Measurements from ENCODE around the gene CUEDC1. TPM values are rescaled to one million over a fixed set of nuclear protein-coding genes. Genes with fewer than 3 reads are reported as not detected.

Gene CUEDC1
- total and polyA plus RNA-seq, 2 donors (not counting 1 experiment from before 2014, with no cell fraction given), result 0.57 TPM; not detected in 1

- H3K27ac ChIP-seq (ENCODE audit: low read length in 2 of 2), result no peak overlapping the region
- H3K36me3 ChIP-seq (replicated peaks in 1 of 2; ENCODE audit: control extremely low read depth in 1 of 2, control insufficient read depth in 1 of 2, extremely low read depth in 1 of 2, insufficient read depth in 2 of 2, low read length in 1 of 2), result no peaks in the 10 kb centered on the region
- H3K9ac ChIP-seq (ENCODE audit: low read length), result no peak overlapping the region
- H3K4me3 Mint-ChIP-seq, result no peak overlapping the region
- H3K9me3 Mint-ChIP-seq (ENCODE audit: insufficient read depth), result no peaks in the 10 kb centered on the region
- peaks cover 27% of the 10 kb centered on the region for H3K4me1 Mint-ChIP-seq
- TF ChIP-seq CTCF (IDR thresholded peaks at IDR 0.05) (no peak), EZH2 (IDR thresholded peaks at IDR 0.05; ENCODE audit: borderline replicate concordance, insufficient read depth, low read depth, low read length, poor library complexity, severe bottlenecking) (no peak)
- H3K27ac Mint-ChIP-seq, result no peak overlapping the region
- H3K27me3 ChIP-seq (replicated peaks in 1 of 4; ENCODE audit: control extremely low read depth in 1 of 4, control insufficient read depth in 3 of 4, insufficient read depth in 4 of 4, low read length in 3 of 4), result peaks cover 0 to 25% (median 10%) of the 10 kb centered on the region in 4 experiments
- H3K79me2 ChIP-seq (ENCODE audit: control insufficient read depth, insufficient read depth, low read length), result no peaks in the 10 kb centered on the region
- H3K9me3 ChIP-seq (ENCODE audit: control extremely low read depth in 1 of 3, control insufficient read depth in 2 of 3, insufficient read depth in 1 of 3, low read length in 2 of 3), result no peaks in the 10 kb centered on the region
- CTCF ChIA-PET, result interaction anchor here (1.2 to 1.3 kb wide), 2 partner anchors 14 to 38 kb away, joined by 3 to 7 read pairs; no protein-coding TSS in a partner anchor
- no peak overlapping the region for H2AFZ ChIP-seq (ENCODE audit: insufficient read depth, low read depth, low read length, poor library complexity, severe bottlenecking)
- peaks cover 32 to 39% of the 10 kb centered on the region in 2 donors for H3K4me1 ChIP-seq (ENCODE audit: control insufficient read depth in 2 of 2, insufficient read depth in 2 of 2, low read length in 2 of 2)
- H3K27me3 Mint-ChIP-seq, result peaks cover 43% of the 10 kb centered on the region
- no peak overlapping the region for H3K4me3 ChIP-seq (ENCODE audit: control extremely low read depth in 1 of 5, extremely low read depth in 1 of 5, insufficient read depth in 1 of 5, low read depth in 2 of 5, low read length in 4 of 5)
- intact Hi-C loops (cut with micrococcal nuclease), result no loop called here
- POLR2A ChIA-PET, result no interaction called here
- no peaks in the 10 kb centered on the region for H4K20me1 ChIP-seq (ENCODE audit: control insufficient read depth, insufficient read depth, low read length, poor library complexity, severe bottlenecking)
- no peak for ATAC-seq (ENCODE audit: low read depth)
- peak; percentile 24 for DNase-seq
- H3K4me2 ChIP-seq (replicated peaks; ENCODE audit: low read depth, low read length, poor library complexity, severe bottlenecking), result peak overlapping the region; percentile 29
These were observed 49.2 kb downstream of the CUEDC1 start for GRCh38 chr17:57905875-57906455.

- Histone ChIP-seq H3K27me3 (replicated peaks in 1 of 4; ENCODE audit: control extremely low read depth in 1 of 4, control insufficient read depth in 3 of 4, insufficient read depth in 4 of 4, low read length in 3 of 4) (peaks cover 0 to 21% (median 7%) of the 10 kb centered on the region in 4 experiments), H3K79me2 (ENCODE audit: control insufficient read depth, insufficient read depth, low read length) (no peaks in the 10 kb centered on the region), H3K4me1 (ENCODE audit: control insufficient read depth in 2 of 2, insufficient read depth in 2 of 2, low read length in 2 of 2) (peaks cover 36 to 44% of the 10 kb centered on the region in 2 donors), H2AFZ (ENCODE audit: insufficient read depth, low read depth, low read length, poor library complexity, severe bottlenecking) (no peak overlapping the region), H3K9me3 (ENCODE audit: control extremely low read depth in 1 of 3, control insufficient read depth in 2 of 3, insufficient read depth in 1 of 3, low read length in 2 of 3) (peaks cover 0 to 3% (median 0%) of the 10 kb centered on the region in 3 donors), H3K9ac (ENCODE audit: low read length) (no peak overlapping the region), H3K36me3 (replicated peaks in 1 of 2; ENCODE audit: control extremely low read depth in 1 of 2, control insufficient read depth in 1 of 2, extremely low read depth in 1 of 2, insufficient read depth in 2 of 2, low read length in 1 of 2) (no peaks in the 10 kb centered on the region), H3K4me2 (replicated peaks; ENCODE audit: low read depth, low read length, poor library complexity, severe bottlenecking) (no peak overlapping the region), H3K27ac (ENCODE audit: low read length in 2 of 2) (no peak overlapping the region), H3K4me3 (ENCODE audit: control extremely low read depth in 1 of 5, extremely low read depth in 1 of 5, insufficient read depth in 1 of 5, low read depth in 2 of 5, low read length in 4 of 5) (no peak overlapping the region), H4K20me1 (ENCODE audit: control insufficient read depth, insufficient read depth, low read length, poor library complexity, severe bottlenecking) (no peaks in the 10 kb centered on the region)
- no peaks in the 10 kb centered on the region for H3K9me3 Mint-ChIP-seq (ENCODE audit: insufficient read depth)
- CTCF ChIA-PET, result interaction anchor here (0.7 to 3.0 kb wide), 4 partner anchors 12 to 209 kb away, joined by 3 to 9 read pairs (median 3); no protein-coding TSS in a partner anchor
- no peak overlapping the region for H3K4me3 Mint-ChIP-seq
- H3K27ac Mint-ChIP-seq, result no peak overlapping the region
- POLR2A ChIA-PET, result no interaction called here
- TF ChIP-seq EZH2 (IDR thresholded peaks at IDR 0.05; ENCODE audit: borderline replicate concordance, insufficient read depth, low read depth, low read length, poor library complexity, severe bottlenecking) (no peak), CTCF (IDR thresholded peaks at IDR 0.05) (no peak)
- DNase-seq (no peak), ATAC-seq (ENCODE audit: low read depth) (no peak)
- H3K27me3 Mint-ChIP-seq, result peaks cover 27% of the 10 kb centered on the region
- H3K4me1 Mint-ChIP-seq, result peaks cover 29% of the 10 kb centered on the region
- intact Hi-C loops (cut with micrococcal nuclease), result no loop called here
- 100% methylated on average over 4 of the region's 7 CpGs for WGBS (ENCODE audit: insufficient coverage)
These were observed 51.3 kb downstream of the CUEDC1 start for GRCh38 chr17:57903961-57904360.

All from B cell (primary cell).